Measurements from ENCODE around the gene XRCC3.

DNA sequence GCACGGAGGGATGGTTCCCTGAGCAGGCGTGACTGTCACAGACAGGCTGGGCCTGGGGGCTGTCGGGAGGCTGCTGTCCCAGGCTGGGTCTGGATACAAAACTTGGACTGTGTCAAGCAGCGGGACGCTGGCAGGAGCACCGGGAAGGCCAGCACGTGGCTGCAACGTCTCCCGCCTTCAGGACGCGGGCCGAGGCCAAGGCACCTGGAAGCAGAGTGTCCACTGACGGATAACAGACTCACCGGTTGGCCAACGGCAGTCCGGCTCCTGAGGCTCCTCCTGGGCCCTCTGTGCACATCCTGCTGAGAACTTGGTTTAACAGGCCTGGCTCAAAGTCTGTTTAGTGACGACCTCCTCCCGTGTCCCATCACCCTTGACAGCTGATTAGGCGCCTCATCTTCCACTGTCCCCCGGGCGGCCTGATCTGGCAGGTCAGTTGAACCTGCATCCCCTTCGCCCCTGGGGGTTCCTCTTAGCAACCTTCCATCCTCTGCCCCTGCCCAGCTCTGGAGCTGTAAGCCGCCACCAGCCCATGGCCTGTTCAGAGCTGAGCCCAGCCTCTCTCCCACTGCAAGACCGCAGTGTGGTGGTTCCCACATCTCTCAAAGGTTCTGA, 2.5 kb downstream of the XRCC3 start:
- no peak for TF ChIP-seq POLR2A (IDR thresholded peaks at IDR 0.05)
- TF ChIP-seq, protein P1, sequence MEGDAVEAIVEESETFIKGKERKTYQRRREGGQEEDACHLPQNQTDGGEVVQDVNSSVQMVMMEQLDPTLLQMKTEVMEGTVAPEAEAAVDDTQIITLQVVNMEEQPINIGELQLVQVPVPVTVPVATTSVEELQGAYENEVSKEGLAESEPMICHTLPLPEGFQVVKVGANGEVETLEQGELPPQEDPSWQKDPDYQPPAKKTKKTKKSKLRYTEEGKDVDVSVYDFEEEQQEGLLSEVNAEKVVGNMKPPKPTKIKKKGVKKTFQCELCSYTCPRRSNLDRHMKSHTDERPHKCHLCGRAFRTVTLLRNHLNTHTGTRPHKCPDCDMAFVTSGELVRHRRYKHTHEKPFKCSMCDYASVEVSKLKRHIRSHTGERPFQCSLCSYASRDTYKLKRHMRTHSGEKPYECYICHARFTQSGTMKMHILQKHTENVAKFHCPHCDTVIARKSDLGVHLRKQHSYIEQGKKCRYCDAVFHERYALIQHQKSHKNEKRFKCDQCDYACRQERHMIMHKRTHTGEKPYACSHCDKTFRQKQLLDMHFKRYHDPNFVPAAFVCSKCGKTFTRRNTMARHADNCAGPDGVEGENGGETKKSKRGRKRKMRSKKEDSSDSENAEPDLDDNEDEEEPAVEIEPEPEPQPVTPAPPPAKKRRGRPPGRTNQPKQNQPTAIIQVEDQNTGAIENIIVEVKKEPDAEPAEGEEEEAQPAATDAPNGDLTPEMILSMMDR (IDR thresholded peaks at IDR 0.05), result no peak
